H1 (cell line): ENCODE measurements around the gene KCNE4. TPM values are rescaled to one million over a fixed set of nuclear protein-coding genes. Genes with fewer than 3 reads are reported as not detected.

ENCODE experiments used
- GTF2F1 ChIP-seq: IDR thresholded peaks from 2 replicates; pipeline ENCODE4 v1.6.1; 2012; ENCODE audit warnings: low read depth, low read length, improper control_type of control experiment, borderline replicate concordance
- JUN ChIP-seq: IDR thresholded peaks from 2 replicates; pipeline ENCODE4 v1.6.1; 2011; ENCODE audit warnings: low read depth, mild to moderate bottlenecking, improper control_type of control experiment, low read length
- MAFK ChIP-seq: IDR thresholded peaks from 2 replicates; pipeline ENCODE4 v1.6.1; 2012; ENCODE audit warnings: low read depth, mild to moderate bottlenecking, improper control_type of control experiment, low read length
- PHF8 ChIP-seq: fragments of 200-600 bp; sonication (generic); conservative IDR thresholded peaks from 2 replicates; pipeline ENCODE4 v1.7.1; 2012; ENCODE audit warnings: low read depth, mild to moderate bottlenecking, inconsistent platforms, low read length, moderate library complexity
- polyA plus RNA-seq, 7 experiments: library from polyadenylated mRNA; depleted of rRNA in 3 of 7; stranded (reverse) in 5 of 7; unstranded in 2 of 7; fragments of >200 nt in 5 of 7; fragments of 200-250 nt in 2 of 7; gene quantifications; 1 replicate in 5 of 7; 2 replicates in 1 of 7; 4 replicates in 1 of 7; pipeline versions ENCODE4 v1.2.1 to v1.2.3, GENCODE V29; 2011 to 2013; ENCODE audit warnings: missing spikeins in 2 of 7, mixed read lengths in 2 of 7
- total RNA-seq: library from RNA; stranded (reverse); fragmentation: NEBNext Ultra II Directional; extraction: Animal tissue kit (Norgen Biotek cat#: 25700); gene quantifications from 2 replicates; pipeline ENCODE4 v1.2.1, GENCODE V29; 2021

KCNE4 gene
- total and polyA plus RNA-seq, 2 of the 8 experiments (the other 6 are each of a cell fraction or from before 2014, with no cell fraction given): 0.08 to 0.09 TPM

GRCh38 chr2:223019390-223019930, 32.5 kb upstream of the KCNE4 start (continued):
- TF ChIP-seq MAFK (no peak), JUN (no peak), PHF8 (no peak), GTF2F1 (no peak)
